Fibroblast of lung (primary cell): ENCODE results near the gene CD36. TPM values are rescaled to one million over a fixed set of nuclear protein-coding genes. Genes with fewer than 3 reads are reported as not detected.

Experiments used
- DNase-seq, 2 donors: peaks; one replicate each; pipeline versions ENCODE4 v3.0.0 to v3.0.0-alpha.2; 2010; ENCODE audit warnings: low read depth in 2 of 2
- H2AFZ ChIP-seq: 2 replicates; pipeline ENCODE4 v1.5.1; 2012; ENCODE audit warnings: low read length, control low read depth, inconsistent platforms
- H3K27ac ChIP-seq: 2 replicates; pipeline ENCODE4 v1.5.1; 2011; ENCODE audit warnings: low read length, control low read depth; ENCODE audit not compliant: insufficient read depth
- H3K27me3 ChIP-seq: 2 replicates; pipeline ENCODE4 v1.5.1; 2011; ENCODE audit warnings: mild to moderate bottlenecking, low read length; ENCODE audit not compliant: control insufficient read depth, insufficient read depth
- H3K36me3 ChIP-seq: 2 replicates; pipeline ENCODE4 v1.5.1; 2011; ENCODE audit warnings: low read length; ENCODE audit not compliant: control insufficient read depth, insufficient read depth
- H3K4me1 ChIP-seq: 2 replicates; pipeline ENCODE4 v1.5.1; 2011; ENCODE audit warnings: low read length; ENCODE audit not compliant: control insufficient read depth, insufficient read depth; ENCODE audit errors: extremely low read depth
- H3K4me2 ChIP-seq: 2 replicates; pipeline ENCODE4 v1.5.1; 2011; ENCODE audit warnings: low read length, control low read depth; ENCODE audit not compliant: insufficient read depth; ENCODE audit errors: extremely low read depth
- H3K4me3 ChIP-seq, 4 experiments: fragments of 200-600 bp in 1 of 4; sonication (generic) in 1 of 4; replicated peaks in 1 of 4; 2 replicates each; pipeline ENCODE4 v1.5.1; 2011 to 2016; ENCODE audit warnings: low read length in 4 of 4, low read depth in 3 of 4, mild to moderate bottlenecking in 3 of 4, control low read depth in 2 of 4, inconsistent platforms in 1 of 4, mixed read lengths in 1 of 4; ENCODE audit not compliant: insufficient read depth in 1 of 4; ENCODE audit errors: control extremely low read depth in 1 of 4
- H3K79me2 ChIP-seq: 2 replicates; pipeline ENCODE4 v1.5.1; 2012; ENCODE audit warnings: mild to moderate bottlenecking, low read length, inconsistent platforms; ENCODE audit not compliant: control insufficient read depth, insufficient read depth
- H3K9ac ChIP-seq: 2 replicates; pipeline ENCODE4 v1.5.1; 2011; ENCODE audit warnings: mild to moderate bottlenecking, low read length, control low read depth; ENCODE audit not compliant: insufficient read depth
- H3K9me3 ChIP-seq: 2 replicates; pipeline ENCODE4 v1.5.1; 2012; ENCODE audit warnings: low read depth, low read length; ENCODE audit not compliant: control insufficient read depth, insufficient read depth
- H4K20me1 ChIP-seq: 2 replicates; pipeline ENCODE4 v1.5.1; 2011; ENCODE audit warnings: low read length; ENCODE audit not compliant: control insufficient read depth, insufficient read depth; ENCODE audit errors: extremely low read depth
- CTCF ChIP-seq, 2 donors: IDR thresholded peaks in 1 of 2; conservative IDR thresholded peaks in 1 of 2; 1 replicate in 1 of 2; 2 replicates in 1 of 2; pipeline ENCODE4 v1.5.1; 2011 to 2012; ENCODE audit warnings: low read length in 2 of 2, control low read depth in 1 of 2, inconsistent platforms in 1 of 2, low read depth in 1 of 2, mild to moderate bottlenecking in 1 of 2
- EZH2 ChIP-seq: IDR thresholded peaks from 2 replicates; pipeline ENCODE4 v1.5.1; 2012; ENCODE audit warnings: low read length, control low read depth, mild to moderate bottlenecking; ENCODE audit errors: missing control alignments
- polyA plus RNA-seq, 2 donors: library from polyadenylated mRNA; depleted of rRNA in 1 of 2; stranded (reverse) in 1 of 2; unstranded in 1 of 2; fragments of >200 nt; gene quantifications; 2 replicates each; pipeline ENCODE4 v1.2.1, GENCODE V29; 2011 to 2012; ENCODE audit warnings: missing spikeins in 1 of 2
- total RNA-seq: library from RNA; depleted of rRNA; stranded (reverse); fragments of >200 nt; gene quantifications from 2 replicates; pipeline ENCODE4 v1.2.1, GENCODE V29; 2014

The CD36 gene
- total and polyA plus RNA-seq, 2 donors (not counting 1 experiment from before 2014, with no cell fraction given) = 41.0 to 102 TPM

- no peak overlapping the region for H3K27ac ChIP-seq
- no peak overlapping the region for H3K4me3 ChIP-seq
- no peaks in the 10 kb centered on the region for H3K79me2 ChIP-seq
- no peak for DNase-seq
- no peaks in the 10 kb centered on the region for H3K27me3 ChIP-seq
- no peak overlapping the region for H2AFZ ChIP-seq
- no peak overlapping the region for H3K9ac ChIP-seq
- no peaks in the 10 kb centered on the region for H3K9me3 ChIP-seq
- no peaks in the 10 kb centered on the region for H3K36me3 ChIP-seq
- no peak for TF ChIP-seq EZH2
- TF ChIP-seq CTCF (conservative IDR thresholded peaks at IDR 0.05 in 1 of 2, IDR thresholded peaks at IDR 0.05 in 1 of 2; ENCODE audit: low read depth in 1 of 2, low read length in 2 of 2) = no peak
- H3K4me1 ChIP-seq = no peaks in the 10 kb centered on the region
- no peaks in the 10 kb centered on the region for H4K20me1 ChIP-seq
- no peak overlapping the region for H3K4me2 ChIP-seq
Observed at GRCh38 chr7:80649011-80649410, 10.6 kb downstream of the CD36 start.

GRCh38 chr7:80650030-80650429 is 11.6 kb downstream of the CD36 start:
- DNase-seq = no peak
- no peak overlapping the region for H3K4me3 ChIP-seq
- TF ChIP-seq CTCF (conservative IDR thresholded peaks at IDR 0.05 in 1 of 2, IDR thresholded peaks at IDR 0.05 in 1 of 2; ENCODE audit: low read depth in 1 of 2, low read length in 2 of 2) (no peak), EZH2 (no peak)

GRCh38 chr7:80651471-80651870 is 13.0 kb downstream of the CD36 start:
- DNase-seq = no peak
- no peaks in the 10 kb centered on the region for H3K27me3 ChIP-seq
- H3K27ac ChIP-seq = no peak overlapping the region
- H3K79me2 ChIP-seq = no peaks in the 10 kb centered on the region
- TF ChIP-seq EZH2 = no peak
- TF ChIP-seq CTCF (conservative IDR thresholded peaks at IDR 0.05 in 1 of 2, IDR thresholded peaks at IDR 0.05 in 1 of 2; ENCODE audit: low read depth in 1 of 2, low read length in 2 of 2) = no peak
- no peak overlapping the region for H3K4me3 ChIP-seq
- H3K9me3 ChIP-seq = no peaks in the 10 kb centered on the region
- H2AFZ ChIP-seq = no peak overlapping the region
- H3K36me3 ChIP-seq = no peaks in the 10 kb centered on the region
- no peaks in the 10 kb centered on the region for H4K20me1 ChIP-seq
- H3K4me1 ChIP-seq = no peaks in the 10 kb centered on the region
- no peak overlapping the region for H3K4me2 ChIP-seq
- H3K9ac ChIP-seq = no peak overlapping the region

More at GRCh38 chr7:80650030-80650429, 11.6 kb downstream of the CD36 start:
- H3K36me3 ChIP-seq = no peaks in the 10 kb centered on the region
- H3K4me1 ChIP-seq = no peaks in the 10 kb centered on the region
- H3K4me2 ChIP-seq = no peak overlapping the region
- H3K9ac ChIP-seq = no peak overlapping the region
- H3K27ac ChIP-seq = no peak overlapping the region
- no peaks in the 10 kb centered on the region for H4K20me1 ChIP-seq
- H3K27me3 ChIP-seq = no peaks in the 10 kb centered on the region
- H3K9me3 ChIP-seq = no peaks in the 10 kb centered on the region
- no peaks in the 10 kb centered on the region for H3K79me2 ChIP-seq
- H2AFZ ChIP-seq = no peak overlapping the region
